H9 (cell line): ENCODE measurements around the gene OPN4. TPM values are rescaled to one million over a fixed set of nuclear protein-coding genes. Genes with fewer than 3 reads are reported as not detected.

Experiments
- DNase-seq: peaks from one replicate; pipeline ENCODE4 v3.0.0-alpha.2; 2017
- H2AFZ ChIP-seq: one replicate; pipeline ENCODE4 v1.6.1; 2013; ENCODE audit warnings: mild to moderate bottlenecking, low read length, control low read depth, moderate library complexity
- H2AK5ac ChIP-seq: 2 replicates; pipeline ENCODE4 v1.6.1; 2013; ENCODE audit warnings: low read length, control low read depth, mixed read lengths; ENCODE audit not compliant: insufficient read length
- H2BK120ac ChIP-seq: one replicate; pipeline ENCODE4 v1.6.1; 2013; ENCODE audit warnings: low read depth, mild to moderate bottlenecking, low read length, control low read depth, inconsistent platforms; ENCODE audit not compliant: poor library complexity, severe bottlenecking
- H2BK12ac ChIP-seq: 2 replicates; pipeline ENCODE4 v1.6.1; 2013; ENCODE audit warnings: low read length, control low read depth, mixed read lengths, low read depth; ENCODE audit not compliant: insufficient read length
- H2BK15ac ChIP-seq: 2 replicates; pipeline ENCODE4 v1.6.1; 2013; ENCODE audit warnings: low read depth, low read length, control low read depth
- H2BK20ac ChIP-seq: one replicate; pipeline ENCODE4 v1.6.1; 2013; ENCODE audit warnings: low read depth, mild to moderate bottlenecking, low read length, control low read depth, inconsistent platforms; ENCODE audit not compliant: poor library complexity, severe bottlenecking
- H2BK5ac ChIP-seq: 2 replicates; pipeline ENCODE4 v1.6.1; 2013; ENCODE audit warnings: low read length, control low read depth, mixed read lengths; ENCODE audit not compliant: insufficient read length
- H3K14ac ChIP-seq: 2 replicates; pipeline ENCODE4 v1.6.1; 2013; ENCODE audit warnings: low read length, control low read depth; ENCODE audit not compliant: insufficient read depth
- H3K18ac ChIP-seq: 2 replicates; pipeline ENCODE4 v1.6.1; 2013; ENCODE audit warnings: low read depth, mild to moderate bottlenecking, mixed read lengths, low read length, control low read depth; ENCODE audit not compliant: insufficient read length
- H3K23ac ChIP-seq: 2 replicates; pipeline ENCODE4 v1.6.1; 2013; ENCODE audit warnings: low read length, control low read depth, mixed read lengths, low read depth; ENCODE audit not compliant: insufficient read length
- H3K23me2 ChIP-seq: 2 replicates; pipeline ENCODE4 v1.6.1; 2013; ENCODE audit warnings: low read depth, mild to moderate bottlenecking, mixed read lengths, low read length, control low read depth; ENCODE audit not compliant: insufficient read length, poor library complexity, severe bottlenecking
- H3K27ac ChIP-seq: 2 replicates; pipeline ENCODE4 v1.5.1; 2013; ENCODE audit warnings: low read length, control low read depth, mixed read lengths, low read depth; ENCODE audit not compliant: insufficient read length
- H3K27me3 ChIP-seq: 2 replicates; pipeline ENCODE4 v1.6.1; 2013; ENCODE audit warnings: low read length, control low read depth, inconsistent platforms; ENCODE audit not compliant: insufficient read depth
- H3K4ac ChIP-seq: 2 replicates; pipeline ENCODE4 v1.6.1; 2013; ENCODE audit warnings: low read depth, mild to moderate bottlenecking, control low read depth, inconsistent platforms, low read length, moderate library complexity
- H3K4me1 ChIP-seq: 2 replicates; pipeline ENCODE4 v1.6.1; 2013; ENCODE audit warnings: low read length, control low read depth, inconsistent platforms; ENCODE audit not compliant: insufficient read depth
- H3K4me2 ChIP-seq: 2 replicates; pipeline ENCODE4 v1.6.1; 2013; ENCODE audit warnings: low read length, control low read depth, mixed read lengths; ENCODE audit not compliant: insufficient read length, insufficient read depth
- H3K56ac ChIP-seq: 2 replicates; pipeline ENCODE4 v1.6.1; 2013; ENCODE audit warnings: low read depth, mild to moderate bottlenecking, mixed read lengths, low read length, control low read depth; ENCODE audit not compliant: insufficient read length
- H3K79me1 ChIP-seq: 2 replicates; pipeline ENCODE4 v1.6.1; 2013; ENCODE audit warnings: low read depth, mild to moderate bottlenecking, moderate library complexity, low read length, control low read depth, inconsistent platforms; ENCODE audit not compliant: insufficient read depth, poor library complexity, severe bottlenecking
- H3K79me2 ChIP-seq: 2 replicates; pipeline ENCODE4 v1.6.1; 2013; ENCODE audit warnings: low read length, control low read depth, inconsistent platforms; ENCODE audit not compliant: insufficient read depth
- H3K9ac ChIP-seq: 2 replicates; pipeline ENCODE4 v1.6.1; 2013; ENCODE audit warnings: low read length, control low read depth, mixed read lengths; ENCODE audit not compliant: insufficient read length; ENCODE audit errors: extremely low read depth
- H3K9me3 ChIP-seq: one replicate; pipeline ENCODE4 v1.6.1; 2013; ENCODE audit warnings: low read depth, low read length, inconsistent platforms; ENCODE audit not compliant: control insufficient read depth
- H3T11ph ChIP-seq: one replicate; pipeline ENCODE4 v1.6.1; 2013; ENCODE audit warnings: mild to moderate bottlenecking, low read length, control low read depth, inconsistent platforms
- H4K20me1 ChIP-seq: one replicate; pipeline ENCODE4 v1.6.1; 2013; ENCODE audit not compliant: control insufficient read depth, insufficient read length, insufficient read depth
- H4K5ac ChIP-seq: 2 replicates; pipeline ENCODE4 v1.6.1; 2013; ENCODE audit warnings: low read depth, mild to moderate bottlenecking, mixed read lengths, low read length, control low read depth; ENCODE audit not compliant: insufficient read length
- H4K8ac ChIP-seq: replicated peaks from 2 replicates; pipeline ENCODE4 v1.6.1; 2013; ENCODE audit warnings: low read length, control low read depth, mixed read lengths, low read depth; ENCODE audit not compliant: insufficient read length
- H4K91ac ChIP-seq: 2 replicates; pipeline ENCODE4 v1.6.1; 2013; ENCODE audit warnings: low read depth, mild to moderate bottlenecking, moderate library complexity, mixed read lengths, low read length, control low read depth; ENCODE audit not compliant: insufficient read length
- H3K27ac Mint-ChIP-seq, 3 experiments: 2 replicates in 2 of 3; 3 replicates in 1 of 3; pipeline ENCODE4 v1.8.0; 2020 to 2021; ENCODE audit warnings: mixed read lengths in 3 of 3, mild to moderate bottlenecking in 1 of 3, moderate library complexity in 1 of 3
- H3K27me3 Mint-ChIP-seq: 2 replicates; pipeline ENCODE4 v1.8.0; 2021; ENCODE audit warnings: low read depth, mild to moderate bottlenecking, moderate library complexity, mixed read lengths
- H3K36me3 Mint-ChIP-seq, 3 experiments: 2 replicates in 2 of 3; 3 replicates in 1 of 3; pipeline ENCODE4 v1.8.0; 2020 to 2021; ENCODE audit warnings: low read depth in 3 of 3, mixed read lengths in 3 of 3; ENCODE audit not compliant: insufficient read depth in 1 of 3
- H3K4me1 Mint-ChIP-seq, 2 experiments: 2 replicates each; pipeline ENCODE4 v1.8.0; 2020; ENCODE audit warnings: mixed read lengths in 2 of 2
- H3K4me3 Mint-ChIP-seq, 2 experiments: 2 replicates in 1 of 2; 3 replicates in 1 of 2; pipeline ENCODE4 v1.8.0; 2020 to 2021; ENCODE audit warnings: mild to moderate bottlenecking in 2 of 2, mixed read lengths in 2 of 2, moderate library complexity in 1 of 2
- H3K9me3 Mint-ChIP-seq, 2 experiments: 2 replicates in 1 of 2; 3 replicates in 1 of 2; pipeline ENCODE4 v1.8.0; 2020; ENCODE audit warnings: mild to moderate bottlenecking in 2 of 2, mixed read lengths in 2 of 2, moderate library complexity in 1 of 2
- CTCF ChIP-seq: fragments of 200-600 bp; sonication (generic); conservative IDR thresholded peaks from 3 replicates; pipeline ENCODE4 v1.8.0; 2021; ENCODE audit warnings: antibody characterized with exemption, mild to moderate bottlenecking
- WGBS: extraction: QIAGEN DNeasy Blood & Tissue Kit; methylation state at CpG from one replicate; pipeline ENCODE4 v1.1.7; 2013; ENCODE audit warnings: missing lambda C conversion rate, low lambda C conversion rate, mixed read lengths; ENCODE audit not compliant: insufficient read length; ENCODE audit errors: extremely low coverage; 5-methylcytosine and 5-hydroxymethylcytosine counted together
- total RNA-seq: library from RNA; stranded (reverse); gene quantifications from 2 replicates; pipeline ENCODE4 v1.2.1, GENCODE V29; 2021

The OPN4 gene
- total RNA-seq, 1 experiment from 2014 or later = not detected

- H3K79me2 ChIP-seq = no peaks in the 10 kb centered on the region
- WGBS = no CpG with 5 or more reads among the region's 3 CpGs
- no peak overlapping the region for H2BK5ac ChIP-seq
- no peaks in the 10 kb centered on the region for H3K27me3 Mint-ChIP-seq
- H4K91ac ChIP-seq = no peak overlapping the region
- H2AFZ ChIP-seq = no peak overlapping the region
- no peak overlapping the region for H3K23ac ChIP-seq
- no peaks in the 10 kb centered on the region for H3K79me1 ChIP-seq
- no peaks in the 10 kb centered on the region for H3K36me3 Mint-ChIP-seq
- no peak overlapping the region for H3T11ph ChIP-seq
- no peak overlapping the region for H3K27ac Mint-ChIP-seq
- H3K27ac ChIP-seq = no peak overlapping the region
- no peak for TF ChIP-seq CTCF
- H3K4me3 Mint-ChIP-seq = no peak overlapping the region
- H3K4ac ChIP-seq = no peak overlapping the region
- H3K4me1 ChIP-seq = no peaks in the 10 kb centered on the region
- H3K9ac ChIP-seq = no peak overlapping the region
- no peak overlapping the region for H2BK20ac ChIP-seq
- no peak overlapping the region for H2BK15ac ChIP-seq
- no peak overlapping the region for H2BK12ac ChIP-seq
- no peaks in the 10 kb centered on the region for H4K20me1 ChIP-seq
- no peak overlapping the region for H2BK120ac ChIP-seq
- no peaks in the 10 kb centered on the region for H3K27me3 ChIP-seq
- no peak for DNase-seq
- no peak overlapping the region for H4K8ac ChIP-seq
- peaks cover 11 to 12% of the 10 kb centered on the region in 2 experiments for H3K4me1 Mint-ChIP-seq
- H3K56ac ChIP-seq = no peak overlapping the region
- H3K9me3 ChIP-seq = no peaks in the 10 kb centered on the region
- H3K4me2 ChIP-seq = no peak overlapping the region
- H4K5ac ChIP-seq = no peak overlapping the region
- H3K14ac ChIP-seq = no peak overlapping the region
- no peaks in the 10 kb centered on the region for H3K23me2 ChIP-seq
- no peak overlapping the region for H2AK5ac ChIP-seq
- H3K18ac ChIP-seq = no peak overlapping the region
- no peaks in the 10 kb centered on the region for H3K9me3 Mint-ChIP-seq
These were observed 968 bp upstream of the OPN4 start for GRCh38 chr10:86653379-86653778.
